ES-I3 (cell line): ENCODE measurements around the gene LPIN2.

Source experiments
- H3K36me3 ChIP-seq: 2 replicates; pipeline ENCODE4 v1.6.1; 2013; ENCODE audit warnings: mild to moderate bottlenecking, low read length, control low read depth, moderate library complexity; ENCODE audit not compliant: insufficient read depth
- H3K4me1 ChIP-seq: 2 replicates; pipeline ENCODE4 v1.6.1; 2013; ENCODE audit warnings: mild to moderate bottlenecking, control low read depth, low read length; ENCODE audit not compliant: insufficient read depth
- H3K9ac ChIP-seq: 2 replicates; pipeline ENCODE4 v1.6.1; 2013; ENCODE audit warnings: low read depth, mild to moderate bottlenecking, low read length, moderate library complexity
- H3K9me3 ChIP-seq: 2 replicates; pipeline ENCODE4 v1.6.1; 2013; ENCODE audit warnings: mild to moderate bottlenecking, low read length, moderate library complexity; ENCODE audit not compliant: control insufficient read depth, insufficient read depth

LPIN2 gene

DNA sequence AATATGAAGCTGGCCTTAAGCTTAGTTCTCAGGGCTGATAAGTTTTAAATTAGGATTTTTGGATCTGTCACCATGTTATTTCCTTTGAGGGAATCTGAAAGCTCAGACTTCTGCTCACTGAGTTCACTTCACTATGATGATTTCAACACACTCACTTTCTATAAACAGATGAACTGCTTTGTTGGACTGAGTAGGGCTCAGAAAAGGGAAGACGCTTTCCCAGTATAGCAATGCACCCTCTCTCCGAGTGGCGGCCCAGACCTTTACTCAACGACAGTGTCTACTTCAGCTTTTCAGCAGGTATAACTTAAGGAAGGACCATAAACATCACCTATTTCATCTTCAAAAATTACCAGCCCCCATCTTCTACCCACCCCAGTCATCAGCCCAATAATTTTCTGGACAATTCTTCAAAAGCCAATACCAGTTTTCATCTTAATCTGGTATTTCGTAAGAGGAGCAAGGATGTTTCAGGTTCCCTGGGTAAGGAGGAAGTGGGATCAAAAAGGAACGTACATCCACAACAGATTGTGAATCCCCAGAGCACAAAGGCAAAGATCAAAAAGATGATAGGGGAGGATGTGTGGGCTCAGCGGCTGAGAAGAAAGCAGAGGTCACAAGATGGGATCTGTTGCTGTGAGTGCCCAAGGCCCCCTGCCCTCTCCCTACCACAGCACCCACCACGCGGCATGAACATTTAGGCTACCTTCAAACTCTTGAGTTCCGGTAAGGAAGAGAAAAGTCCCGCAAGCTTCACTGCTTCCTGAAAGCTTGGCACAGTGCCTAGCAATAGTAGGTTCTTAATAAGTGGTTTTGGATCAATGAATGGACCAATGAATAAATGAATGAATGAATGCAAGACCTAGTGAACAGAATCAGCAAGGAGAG lies 41.9 kb downstream of the LPIN2 start:
- Histone ChIP-seq H3K4me1 (peaks cover 6% of the 10 kb centered on the region; the same call in 1 of the 2 replicates), H3K9ac (no peak overlapping the region), H3K36me3 (no peaks in the 10 kb centered on the region; the same call in 1 of the 2 replicates), H3K9me3 (no peaks in the 10 kb centered on the region)

DNA sequence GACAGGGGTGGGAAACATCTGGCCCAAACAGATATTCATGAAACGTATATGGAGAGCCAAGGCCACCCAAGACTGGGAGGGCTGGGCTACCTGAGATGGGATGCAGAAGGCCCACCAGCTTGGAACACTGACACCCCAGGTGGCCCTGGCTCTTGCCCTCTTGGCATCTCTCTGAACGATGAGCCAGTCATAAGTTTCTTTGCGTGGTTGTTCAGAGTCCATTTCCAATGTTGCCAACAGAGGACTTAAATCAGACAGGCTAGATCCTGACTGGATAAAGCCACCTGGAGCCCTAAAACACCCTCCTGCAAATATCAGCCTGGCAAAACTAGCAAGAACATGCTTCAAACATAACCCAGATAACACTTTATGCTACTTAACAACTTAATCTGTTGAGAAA lies 42.6 kb downstream of the LPIN2 start:
- peaks cover 6% of the 10 kb centered on the region; the same call in 1 of the 2 replicates for H3K4me1 ChIP-seq
- H3K9me3 ChIP-seq = no peaks in the 10 kb centered on the region
- no peak overlapping the region for H3K9ac ChIP-seq
- no peaks in the 10 kb centered on the region; the same call in 1 of the 2 replicates for H3K36me3 ChIP-seq

DNA sequence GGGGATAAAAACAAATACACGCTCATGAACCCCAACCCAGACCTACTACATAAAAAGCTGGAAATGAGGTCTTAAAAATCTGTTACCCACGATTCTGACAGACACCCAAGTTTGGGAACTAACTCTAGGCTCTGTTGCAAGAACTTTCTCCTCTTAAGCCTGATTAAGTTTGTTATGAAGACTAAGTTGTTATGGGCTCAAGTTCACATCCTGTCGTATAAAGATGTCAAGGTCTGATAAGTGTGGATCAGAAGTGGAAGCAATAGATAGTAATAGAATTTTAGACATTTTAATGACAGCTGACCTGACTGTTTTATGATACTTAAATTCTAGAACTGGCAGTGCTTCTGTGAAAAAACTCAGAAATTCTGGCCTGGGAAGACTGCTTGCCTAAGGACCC lies 43.2 kb downstream of the LPIN2 start:
- Histone ChIP-seq H3K4me1 (peaks cover 6% of the 10 kb centered on the region; the same call in 1 of the 2 replicates), H3K9ac (no peak overlapping the region), H3K9me3 (no peaks in the 10 kb centered on the region), H3K36me3 (no peaks in the 10 kb centered on the region)

DNA sequence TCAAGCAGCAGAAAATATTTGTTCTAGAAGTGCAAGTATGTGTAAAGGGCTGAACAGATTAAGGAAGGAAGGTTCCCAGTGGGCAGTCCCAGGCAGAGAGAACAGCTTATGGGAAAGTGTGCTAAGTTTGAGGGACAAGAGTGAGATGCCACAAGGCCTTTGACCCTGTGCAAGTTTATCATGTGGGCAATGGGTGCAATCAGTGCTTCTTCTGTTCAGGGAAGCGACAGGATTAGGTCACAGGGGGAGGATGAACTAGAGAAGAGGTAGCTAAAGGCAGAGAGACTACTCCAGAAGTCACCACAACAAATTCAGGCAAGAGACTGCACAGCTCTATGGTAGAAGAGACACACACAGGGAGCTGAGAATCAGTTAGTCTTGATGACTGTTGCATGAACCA lies 44.3 kb downstream of the LPIN2 start:
- H3K36me3 ChIP-seq = no peaks in the 10 kb centered on the region
- H3K9me3 ChIP-seq = no peaks in the 10 kb centered on the region
- peaks cover 6% of the 10 kb centered on the region; the same call in 1 of the 2 replicates for H3K4me1 ChIP-seq
- no peak overlapping the region for H3K9ac ChIP-seq

DNA sequence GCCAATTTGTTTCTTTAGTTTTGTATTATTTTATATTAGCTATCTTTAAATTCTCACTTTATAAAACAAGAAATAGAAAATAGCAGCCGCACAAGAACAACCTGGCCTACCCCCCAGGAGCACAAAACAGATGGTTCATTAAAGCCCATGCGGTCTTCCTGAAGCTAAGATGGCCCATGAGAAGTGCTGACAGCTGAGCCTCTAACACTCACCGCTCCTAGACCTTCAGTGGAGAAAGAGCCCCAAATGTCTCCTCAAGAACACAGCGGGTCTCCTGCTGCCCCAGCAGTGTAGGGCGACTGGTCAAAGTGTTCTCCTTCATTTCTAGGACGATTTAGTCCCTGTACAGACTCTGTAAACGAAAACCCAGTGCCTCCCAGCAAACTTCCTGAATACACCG lies 45.1 kb downstream of the LPIN2 start:
- peaks cover 6% of the 10 kb centered on the region; the same call in 1 of the 2 replicates for H3K4me1 ChIP-seq
- H3K36me3 ChIP-seq = no peaks in the 10 kb centered on the region
- no peak overlapping the region for H3K9ac ChIP-seq
- H3K9me3 ChIP-seq = no peaks in the 10 kb centered on the region

DNA sequence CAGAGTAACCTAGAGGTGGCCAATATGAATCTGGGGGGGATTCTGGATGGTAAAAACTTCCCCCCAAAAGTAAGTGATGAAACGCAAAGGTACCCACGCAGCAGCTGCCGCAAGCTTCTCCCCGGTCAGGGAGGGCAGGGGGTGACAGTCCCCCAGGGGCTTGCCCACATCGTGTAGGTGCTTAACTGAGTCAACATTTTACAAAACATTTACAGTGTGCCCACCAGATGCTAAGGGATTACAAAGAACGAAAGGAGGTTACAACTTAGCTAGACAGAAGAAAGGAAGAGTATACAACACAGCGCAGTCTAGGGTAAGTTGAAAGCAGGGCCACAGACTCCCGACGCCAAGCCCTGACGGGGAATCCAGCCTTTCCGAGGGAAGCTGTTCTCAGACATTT lies 45.6 kb downstream of the LPIN2 start:
- H3K9ac ChIP-seq = no peak overlapping the region
- peaks cover 6% of the 10 kb centered on the region; the same call in 1 of the 2 replicates for H3K4me1 ChIP-seq
- H3K9me3 ChIP-seq = no peaks in the 10 kb centered on the region

DNA sequence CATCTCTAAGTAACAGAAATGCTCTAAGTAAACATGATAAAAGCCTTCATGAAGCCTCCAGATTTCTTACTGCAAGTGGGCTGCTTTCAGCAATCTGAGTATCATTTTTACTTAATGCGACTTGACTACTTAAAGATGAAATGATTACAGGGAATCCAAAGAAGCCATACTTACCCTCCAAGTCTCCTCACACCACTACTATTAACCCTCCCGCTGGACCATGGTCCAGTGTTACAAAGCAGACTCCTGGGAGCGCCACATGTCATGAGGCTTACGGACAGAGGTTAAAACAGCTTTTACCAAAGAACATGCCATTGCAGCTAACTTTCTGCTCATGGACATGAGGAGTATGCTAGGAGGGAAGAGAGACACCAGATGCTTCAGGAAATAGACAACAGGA lies 46.4 kb downstream of the LPIN2 start:
- Histone ChIP-seq H3K9ac (no peak overlapping the region), H3K36me3 (no peaks in the 10 kb centered on the region), H3K4me1 (peaks cover 6% of the 10 kb centered on the region; the same call in 1 of the 2 replicates), H3K9me3 (no peaks in the 10 kb centered on the region)

More for the DNA sequence above, 45.6 kb downstream of the LPIN2 start:
- no peaks in the 10 kb centered on the region for H3K36me3 ChIP-seq

DNA sequence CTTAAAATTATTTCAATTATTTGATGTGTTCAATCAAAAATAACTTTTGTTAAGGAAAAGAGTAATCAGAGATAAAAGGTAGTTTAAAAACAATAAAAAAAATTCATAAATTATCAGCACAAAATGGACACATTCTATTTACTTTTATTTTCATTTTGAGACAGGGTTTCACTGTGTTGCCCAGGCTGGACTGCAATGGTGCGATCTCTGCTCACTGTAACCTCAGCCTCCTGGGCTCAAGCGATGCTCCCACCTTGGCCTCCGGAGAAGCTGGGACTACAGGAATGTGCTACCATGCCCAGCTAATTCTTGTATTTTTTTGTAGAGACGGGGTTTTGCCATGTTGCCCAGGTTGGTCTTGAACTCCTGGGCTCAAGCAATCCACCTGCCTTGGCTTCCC lies 47.1 kb downstream of the LPIN2 start:
- H3K9ac ChIP-seq = no peak overlapping the region
- H3K9me3 ChIP-seq = no peaks in the 10 kb centered on the region
- H3K36me3 ChIP-seq = no peaks in the 10 kb centered on the region
- peaks cover 6% of the 10 kb centered on the region; the same call in 1 of the 2 replicates for H3K4me1 ChIP-seq

DNA sequence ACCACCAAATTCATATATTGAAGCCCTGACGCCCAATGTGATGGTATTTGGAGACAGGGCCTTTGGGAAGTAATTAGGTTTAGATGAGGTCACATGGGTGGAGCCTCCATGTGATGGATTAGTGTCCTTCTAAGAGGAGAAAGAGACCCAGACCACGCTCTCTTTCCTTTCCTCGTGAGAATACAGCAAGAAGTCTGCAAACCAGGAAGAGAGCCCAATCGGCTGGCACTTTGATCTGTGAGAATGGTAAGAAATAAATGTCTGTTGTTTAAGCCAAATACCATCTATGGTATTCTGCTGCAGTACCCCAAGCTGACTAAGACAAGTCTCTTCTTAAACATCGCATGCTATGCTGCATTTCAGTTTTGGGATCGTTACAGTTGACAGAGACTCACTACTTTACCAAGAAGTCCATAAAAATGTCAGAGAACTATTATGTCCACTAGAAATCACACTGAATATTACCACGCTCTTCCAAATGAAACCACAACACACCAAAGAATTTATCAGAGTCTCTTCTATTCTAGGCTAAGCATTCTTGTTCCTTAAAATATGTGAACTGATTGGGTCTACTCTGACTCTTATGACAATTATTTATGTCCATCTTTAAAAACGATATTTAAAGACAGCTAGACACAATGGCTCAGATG lies 48.5 kb downstream of the LPIN2 start:
- H3K9ac ChIP-seq = no peak overlapping the region
- no peaks in the 10 kb centered on the region for H3K36me3 ChIP-seq
- peaks cover 6% of the 10 kb centered on the region; the same call in 1 of the 2 replicates for H3K4me1 ChIP-seq
- no peaks in the 10 kb centered on the region for H3K9me3 ChIP-seq
